Left renal pelvis (tissue), 4 donors: Measurements from ENCODE around the gene CEP55. TPM values are rescaled to one million over a fixed set of nuclear protein-coding genes. Genes with fewer than 3 reads are reported as not detected.
A peak's percentile ranks its signal among the peaks of the same experiment; 100 is the strongest.

Source experiments
- DNase-seq, 4 donors: peaks; one replicate each; pipeline ENCODE4 v3.0.0-alpha.2; 2013; ENCODE audit warnings: low read depth in 4 of 4, low spot score in 3 of 4
- polyA plus RNA-seq, 4 donors: library from polyadenylated mRNA; unstranded; fragments of 120-200 nt; gene quantifications; one replicate each; pipeline ENCODE4 v1.2.1, GENCODE V29; 2013; ENCODE audit not compliant: insufficient read length in 4 of 4

The CEP55 gene
- polyA plus RNA-seq, 4 donors: 12.4 to 18.4 (median 14.2) TPM

GRCh38 chr10:93554760-93555432, 58.5 kb downstream of the CEP55 start:
- DNase-seq: peak in 2 of 4 donors; percentile 45 to 63

GRCh38 chr10:93559490-93559889, 63.1 kb downstream of the CEP55 start:
- no peak for DNase-seq

GRCh38 chr10:93560541-93560940, 64.1 kb downstream of the CEP55 start:
- DNase-seq: no peak

GRCh38 chr10:93565446-93565845, 69.0 kb downstream of the CEP55 start:
- DNase-seq: no peak

GRCh38 chr10:93566435-93567276, 70.2 kb downstream of the CEP55 start, which contains the start of gene FFAR4:
Gene FFAR4, plus strand, starts transcription at chr10:93566665. Its CDS starts 56 bp downstream, at chr10:93566721.
- no peak for DNase-seq

GRCh38 chr10:93567277-93568104, 71.1 kb downstream of the CEP55 start:
- DNase-seq: no peak

GRCh38 chr10:93568105-93568390, 71.6 kb downstream of the CEP55 start:
- no peak for DNase-seq

- DNase-seq: no peak
Observed at GRCh38 chr10:93570383-93570782, 74.0 kb downstream of the CEP55 start.

- DNase-seq: no peak
Observed at GRCh38 chr10:93572606-93573005, 76.2 kb downstream of the CEP55 start.

- no peak for DNase-seq
Observed at GRCh38 chr10:93573051-93573909, 76.9 kb downstream of the CEP55 start.

GRCh38 chr10:93573924-93574323, 77.5 kb downstream of the CEP55 start:
- DNase-seq: no peak

GRCh38 chr10:93576888-93577287, 80.5 kb downstream of the CEP55 start:
- DNase-seq: no peak

GRCh38 chr10:93577565-93577964, 81.2 kb downstream of the CEP55 start:
- no peak for DNase-seq

Other genes with a start within 250 kb of the CEP55 start
- 10 to 100 TPM; 31.7 to 45.8 (median 36.8) TPM for gene MYOF, start 14.3 kb upstream of the CEP55 start, polyA plus RNA-seq
- under 1 TPM in 1 of 4 donors, not detected in 3; 0.08 TPM for gene FFAR4, start 70.1 kb downstream of the CEP55 start, polyA plus RNA-seq
- gene RBP4, start 104.6 kb downstream of the CEP55 start, polyA plus RNA-seq: 10 to 100 TPM in 1 of 4 donors, under 1 TPM in 3; 0.27 to 15.7 (median 0.46) TPM
- gene PDE6C, start 115.9 kb downstream of the CEP55 start, polyA plus RNA-seq: 1 to 10 TPM in 1 of 4 donors, under 1 TPM in 3; 0.24 to 2.5 (median 0.80) TPM
- 10 to 100 TPM; 30.4 to 41.8 (median 35.2) TPM for gene FRA10AC1, start 206.0 kb downstream of the CEP55 start, polyA plus RNA-seq